Activated CD8-positive, alpha-beta T cell treated with anti-CD3 and anti-CD28 coated beads for 36 hours (primary cell): ENCODE results near the gene CCDC183. TPM values are rescaled to one million over a fixed set of nuclear protein-coding genes. Genes with fewer than 3 reads are reported as not detected.
A peak's percentile ranks its signal among the peaks of the same experiment; 100 is the strongest.
"Not testable (repeated sequence)": the region's sequence is repeated elsewhere in the genome, so short reads cannot be mapped to it uniquely, and the experiment has no call there.

Source experiments
- ATAC-seq: fragments of 200-7000 bp; cut with Tn5 transposase; one replicate; pipeline ENCODE4 v1.10.0; 2021; ENCODE audit warnings: mild to moderate bottlenecking, moderate library complexity
- CTCF ChIA-PET: fragments of 350-600 bp; sonication (Branson Sonifier 250); formaldehyde crosslinking; loops from one replicate; lab custom pipeline; 2021; ENCODE audit warnings: antibody characterized with exemption; lab: Charles Lee
- POLR2A ChIA-PET: fragments of 350-600 bp; sonication (Branson Sonifier 250); formaldehyde crosslinking; loops from one replicate; lab custom pipeline; 2021; ENCODE audit warnings: antibody characterized with exemption; lab: Charles Lee
- DNase-seq: peaks from one replicate; pipeline ENCODE4 v3.0.0-alpha.2; 2020
- H3K27ac Mint-ChIP-seq: one replicate; pipeline ENCODE4 v1.8.0; 2021; ENCODE audit warnings: mild to moderate bottlenecking, mixed read lengths
- H3K27me3 Mint-ChIP-seq: one replicate; pipeline ENCODE4 v1.8.0; 2021; ENCODE audit warnings: mixed read lengths
- H3K36me3 Mint-ChIP-seq: one replicate; pipeline ENCODE4 v1.8.0; 2021; ENCODE audit warnings: low read depth, mixed read lengths
- H3K4me1 Mint-ChIP-seq: one replicate; pipeline ENCODE4 v1.8.0; 2021; ENCODE audit warnings: low read depth, mixed read lengths
- H3K4me3 Mint-ChIP-seq: one replicate; pipeline ENCODE4 v1.8.0; 2021; ENCODE audit warnings: mild to moderate bottlenecking, moderate library complexity, mixed read lengths
- H3K9me3 Mint-ChIP-seq: one replicate; pipeline ENCODE4 v1.8.0; 2021; ENCODE audit warnings: mixed read lengths
- CTCF ChIP-seq: fragments of 200-600 bp; IDR thresholded peaks from one replicate; pipeline ENCODE4 v1.8.0; 2022; ENCODE audit warnings: antibody characterized with exemption, mild to moderate bottlenecking
- intact Hi-C: fragments of 100-400 bp; cut with micrococcal nuclease; formaldehyde crosslinking; loops from one replicate; pipeline ENCODE4 v1.10.0; 2022
- total RNA-seq, 2 experiments: library from RNA; stranded (reverse); gene quantifications; one replicate each; pipeline ENCODE4 v1.2.3, GENCODE V29; 2021

Gene CCDC183
- total RNA-seq, 2 experiments from 2014 or later = 0.20 to 0.34 TPM

GRCh38 chr9:136795000-136795348 is 1.2 kb upstream of the CCDC183 start:
- H3K4me1 Mint-ChIP-seq = peaks cover 31% of the 10 kb centered on the region
- peaks cover 5% of the 10 kb centered on the region for H3K27me3 Mint-ChIP-seq
- ChIA-PET POLR2A (no interaction called here), CTCF (no interaction called here)
- intact Hi-C loops = no loop called here
- no peak for TF ChIP-seq CTCF
- H3K4me3 Mint-ChIP-seq = no peak overlapping the region
- no peaks in the 10 kb centered on the region for H3K9me3 Mint-ChIP-seq
- no peak for ATAC-seq
- H3K36me3 Mint-ChIP-seq = peaks cover 2% of the 10 kb centered on the region
- DNase-seq = no peak
- no peak overlapping the region for H3K27ac Mint-ChIP-seq

GRCh38 chr9:136796775-136797347 is 723 bp downstream of the CCDC183 start:
- DNase-seq, H3K9me3 Mint-ChIP-seq, CTCF ChIA-PET, H3K27ac Mint-ChIP-seq, ATAC-seq, H3K36me3 Mint-ChIP-seq, intact Hi-C loops, H3K4me3 Mint-ChIP-seq: not testable (repeated sequence)
- Mint-ChIP-seq H3K27me3 (peaks cover 11% of the 10 kb centered on the region), H3K4me1 (peaks cover 38% of the 10 kb centered on the region)
- POLR2A ChIA-PET = interaction anchor here (0.9 kb wide), 1 partner anchor 188 kb away, joined by 3 read pairs; no protein-coding TSS in a partner anchor

GRCh38 chr9:136798708-136799078 is 2.6 kb downstream of the CCDC183 start:
- intact Hi-C loops = no loop called here
- Mint-ChIP-seq H3K27ac (no peak overlapping the region), H3K4me3 (no peak overlapping the region), H3K9me3 (no peaks in the 10 kb centered on the region), H3K27me3 (peaks cover 11% of the 10 kb centered on the region), H3K36me3 (no peaks in the 10 kb centered on the region), H3K4me1 (peaks cover 28% of the 10 kb centered on the region)
- ATAC-seq (no peak), DNase-seq (no peak)
- ChIA-PET POLR2A (interaction anchor here (0.8 to 1.5 kb wide), 2 partner anchors 58 to 70 kb away, joined by 3 to 4 read pairs; no protein-coding TSS in a partner anchor), CTCF (interaction anchor here (1.1 to 2.0 kb wide), 2 partner anchors 44 to 236 kb away, joined by 3 to 7 read pairs; partner anchors contain the start of gene AJM1)
- no peak for TF ChIP-seq CTCF

GRCh38 chr9:136799079-136799853 is 3.1 kb downstream of the CCDC183 start:
- ATAC-seq (no peak), DNase-seq (no peak)
- ChIA-PET POLR2A (interaction anchor here (0.6 to 1.5 kb wide), 2 partner anchors 71 to 146 kb away, joined by 3 to 4 read pairs; partner anchors contain the start of gene C8G), CTCF (interaction anchor here (2.0 kb wide), 1 partner anchor 236 kb away, joined by 7 read pairs; no protein-coding TSS in a partner anchor)
- H3K4me3 Mint-ChIP-seq = peak overlapping the region; percentile 72
- intact Hi-C loops = no loop called here
- no peak for TF ChIP-seq CTCF
- no peak overlapping the region for H3K27ac Mint-ChIP-seq
- peaks cover 28% of the 10 kb centered on the region for H3K4me1 Mint-ChIP-seq
- no peaks in the 10 kb centered on the region for H3K36me3 Mint-ChIP-seq
- H3K27me3 Mint-ChIP-seq = peaks cover 11% of the 10 kb centered on the region
- H3K9me3 Mint-ChIP-seq = no peaks in the 10 kb centered on the region

- peak overlapping the region; percentile 72 for H3K4me3 Mint-ChIP-seq
- peaks cover 28% of the 10 kb centered on the region for H3K4me1 Mint-ChIP-seq
- ChIA-PET CTCF (interaction anchor here (1.5 to 2.1 kb wide), 3 partner anchors 8 to 235 kb away, joined by 4 to 7 read pairs (median 6); no protein-coding TSS in a partner anchor), POLR2A (interaction anchor here (0.6 to 1.5 kb wide), 3 partner anchors 8 to 145 kb away, joined by 3 to 4 read pairs (median 3); partner anchors contain the start of gene C8G)
- H3K27me3 Mint-ChIP-seq = peaks cover 11% of the 10 kb centered on the region
- no peak overlapping the region for H3K27ac Mint-ChIP-seq
- peak; percentile 94 for DNase-seq
- intact Hi-C loops = loop anchor here (10.0 kb wide), 1 partner anchor 55 kb away; the partner anchor contains the start of genes LCN10 and LCN6
- TF ChIP-seq CTCF = no peak
- no peaks in the 10 kb centered on the region for H3K36me3 Mint-ChIP-seq
- H3K9me3 Mint-ChIP-seq = no peaks in the 10 kb centered on the region
- peak; percentile 87 for ATAC-seq
Measured at GRCh38 chr9:136799854-136800657, 3.9 kb downstream of the CCDC183 start.
